Measurements from ENCODE around the gene TBC1D10A.
"Not testable (repeated sequence)": the region's sequence is repeated elsewhere in the genome, so short reads cannot be mapped to it uniquely, and the experiment has no call there.

Gene TBC1D10A

GRCh38 chr22:30347255-30347892, 20.6 kb upstream of the TBC1D10A start:
- no peak for DNase-seq (ENCODE audit: low read depth in 3 of 3)

DNA sequence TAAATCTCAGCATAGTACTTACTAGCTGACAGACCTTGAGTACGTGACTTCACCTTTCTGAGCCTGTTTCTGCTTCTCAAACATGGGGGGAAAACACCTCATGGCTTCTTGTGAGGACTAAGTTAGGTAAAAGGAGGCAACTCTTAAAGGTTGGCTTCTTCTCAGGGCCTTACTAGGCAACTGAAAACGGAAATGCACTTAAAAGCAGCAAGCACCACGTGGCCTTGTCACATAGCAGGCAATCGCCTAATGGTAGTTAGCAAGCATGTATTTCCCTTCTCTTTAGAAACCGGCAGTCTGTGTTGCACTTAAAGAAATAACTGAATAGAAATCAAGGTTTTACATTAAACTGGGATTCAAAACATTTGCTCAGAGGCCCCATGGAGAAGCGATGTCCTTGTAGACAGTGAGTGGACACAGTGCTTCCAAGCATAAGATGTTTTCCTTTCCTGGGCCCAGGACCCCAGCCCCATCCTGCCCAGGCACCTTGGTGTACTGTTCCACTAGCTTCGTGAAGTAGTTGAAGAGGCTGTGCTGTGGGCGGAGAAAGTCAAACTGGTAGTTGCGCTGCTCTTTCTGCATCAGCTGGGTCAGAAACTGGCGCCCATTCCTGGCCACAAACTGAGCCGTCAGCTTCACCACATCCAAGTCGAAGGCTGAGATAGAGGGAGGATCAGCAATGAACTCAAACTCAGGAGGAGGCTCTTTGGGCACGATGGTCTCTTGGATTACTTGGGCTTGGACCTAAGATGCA, 17.9 kb upstream of the TBC1D10A start:
- DNase-seq (ENCODE audit: low read depth in 3 of 3): no peak

- no peak for DNase-seq (ENCODE audit: low read depth in 3 of 3)
Measured at GRCh38 chr22:30340911-30341685, 14.4 kb upstream of the TBC1D10A start.

DNA sequence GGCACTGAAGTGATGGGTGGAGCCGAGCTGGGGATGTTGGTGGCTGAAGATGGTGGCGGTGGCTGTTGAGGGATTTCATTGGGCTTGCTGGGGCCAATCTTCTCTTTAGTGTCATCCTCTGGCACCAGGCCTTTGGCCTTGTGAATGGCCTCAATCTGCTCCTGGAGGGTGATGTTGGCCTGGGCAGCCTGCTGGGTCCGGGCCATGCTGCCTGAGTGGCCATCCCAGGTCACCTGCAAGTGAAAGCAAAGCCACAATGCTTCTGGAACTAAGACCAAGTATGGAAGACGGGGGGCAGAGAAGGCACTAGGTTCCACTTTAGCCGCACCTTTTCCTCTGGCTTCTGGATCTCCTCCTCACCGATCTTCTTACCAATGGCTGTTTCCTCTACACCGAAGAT, 12.1 kb upstream of the TBC1D10A start:
- no peak for DNase-seq (ENCODE audit: low read depth in 3 of 3)

- DNase-seq (ENCODE audit: low read depth in 3 of 3): not testable (repeated sequence)
Measured at GRCh38 chr22:30338341-30338740, 11.6 kb upstream of the TBC1D10A start.

DNA sequence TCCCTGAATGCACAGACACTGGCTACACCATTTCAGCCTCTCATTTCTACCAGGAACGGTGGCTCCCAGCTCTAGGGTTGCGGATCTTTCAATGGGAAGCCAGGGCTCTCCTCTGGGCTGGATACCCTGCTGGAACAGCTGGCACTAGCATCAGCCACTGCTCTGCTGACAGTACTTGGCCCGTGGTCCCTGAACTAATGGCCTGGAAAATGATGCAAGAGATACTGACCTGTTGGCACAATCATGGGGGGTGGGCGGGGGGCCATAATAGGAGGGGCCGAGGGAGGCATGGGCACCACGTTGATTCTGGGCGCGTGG, 10.7 kb upstream of the TBC1D10A start:
- no peak for DNase-seq (ENCODE audit: low read depth in 3 of 3)

- no peak for DNase-seq (ENCODE audit: low read depth in 3 of 3)
Measured at GRCh38 chr22:30336752-30337460, 10.2 kb upstream of the TBC1D10A start.

- DNase-seq (ENCODE audit: low read depth in 3 of 3): no peak
Measured at GRCh38 chr22:30335236-30335635, 8.5 kb upstream of the TBC1D10A start.

DNA sequence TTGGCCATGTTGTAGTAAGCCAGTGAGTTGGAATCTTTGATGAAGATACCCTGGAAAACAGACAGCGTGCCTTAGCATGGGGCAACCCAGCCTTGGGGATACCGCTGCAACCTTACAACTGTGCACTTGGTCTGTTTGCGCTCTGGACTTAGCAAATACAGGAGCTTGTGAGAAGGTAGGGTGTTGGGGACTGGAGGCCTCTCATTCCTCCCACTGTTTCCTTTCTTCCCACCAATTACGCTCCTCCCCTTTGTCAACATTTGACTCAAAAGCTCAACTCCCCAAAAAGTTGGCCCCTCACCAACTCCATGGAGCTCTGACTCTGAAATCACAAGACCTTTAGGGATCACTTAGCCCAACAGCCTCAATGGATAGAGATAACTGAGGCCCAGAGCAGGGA, 7.9 kb upstream of the TBC1D10A start:
- no peak for DNase-seq (ENCODE audit: low read depth in 3 of 3)

DNA sequence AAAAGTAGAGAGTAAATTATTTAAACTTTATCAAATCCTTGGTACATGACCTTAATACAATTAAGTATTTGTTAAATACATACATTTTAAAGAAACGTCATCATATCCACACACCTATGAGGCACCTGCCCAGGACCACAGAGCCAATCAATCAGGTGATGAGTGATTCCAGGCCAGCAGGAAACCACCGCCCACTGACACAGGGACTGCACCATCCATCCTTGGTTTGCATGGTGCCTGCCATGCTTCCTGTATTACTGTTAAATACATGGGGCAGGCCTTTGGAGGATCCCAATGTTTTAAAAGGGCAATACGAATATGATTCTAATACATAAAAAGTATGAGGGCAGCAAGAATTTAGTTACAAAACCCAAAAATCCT, 7.0 kb upstream of the TBC1D10A start:
- no peak for DNase-seq (ENCODE audit: low read depth in 3 of 3)

DNA sequence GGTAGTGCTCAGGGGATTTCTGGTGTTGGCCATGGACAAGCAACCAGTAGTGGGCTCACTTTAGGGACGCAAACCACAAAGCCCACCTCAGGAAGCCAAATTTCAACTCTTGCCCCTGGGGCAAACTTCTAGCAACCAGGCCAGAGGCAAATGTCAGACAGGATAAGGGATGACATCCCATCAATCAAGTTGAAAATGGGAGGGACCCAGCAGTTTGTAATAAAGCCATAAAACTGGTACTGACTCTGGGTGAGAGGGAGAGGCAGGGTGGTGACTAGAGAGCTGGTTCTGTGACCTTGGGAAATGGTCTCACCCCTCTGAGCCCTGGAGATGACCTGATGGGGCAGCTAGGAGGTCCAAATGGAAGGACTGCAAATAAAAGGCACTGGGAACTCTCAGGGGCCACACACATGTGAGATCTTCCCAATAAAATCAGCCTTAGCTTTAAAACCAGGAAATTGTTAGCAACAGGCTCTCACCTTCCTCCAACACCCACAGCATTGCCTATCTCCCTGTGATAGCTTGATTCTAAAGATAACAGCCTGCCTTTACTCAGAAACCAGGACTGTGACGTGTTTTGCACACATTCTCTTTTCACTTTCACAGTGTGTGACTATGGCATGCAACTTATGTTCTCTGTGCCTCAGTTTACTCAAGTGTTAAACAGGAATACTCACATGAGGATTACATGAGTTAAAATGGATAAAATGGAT, 6.4 kb upstream of the TBC1D10A start:
- DNase-seq (ENCODE audit: low read depth in 3 of 3): no peak

GRCh38 chr22:30332551-30332950, 5.8 kb upstream of the TBC1D10A start:
- DNase-seq (ENCODE audit: low read depth in 3 of 3): no peak

DNA sequence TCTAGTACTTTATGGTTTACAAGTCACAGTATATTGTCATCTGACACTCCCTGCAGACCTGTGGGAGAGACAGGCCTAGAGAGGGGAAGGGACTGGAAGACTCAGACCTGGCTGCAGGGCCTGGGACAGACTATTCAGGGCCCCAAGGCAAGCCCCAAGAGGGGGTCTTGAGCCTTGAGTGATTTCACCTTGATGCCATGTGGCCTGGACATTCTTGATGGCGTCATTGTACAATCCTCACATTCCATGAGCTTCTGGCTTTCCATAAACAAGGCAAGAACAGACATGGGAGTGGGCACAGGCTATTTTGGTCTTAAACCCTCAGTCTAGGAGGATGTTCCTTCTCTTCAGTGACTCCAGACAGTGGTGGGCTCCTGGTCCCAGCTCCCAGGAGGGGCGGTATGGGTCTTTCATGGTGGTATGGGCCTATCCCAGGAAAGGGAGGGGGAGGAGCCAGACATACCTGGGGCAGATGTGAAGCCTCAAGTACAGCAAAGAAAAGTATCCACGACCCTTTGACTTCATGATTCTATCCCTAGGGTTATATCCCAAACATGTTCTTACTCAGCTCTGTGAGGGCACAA, 1.8 kb upstream of the TBC1D10A start:
- DNase-seq (ENCODE audit: low read depth in 3 of 3): no peak

DNA sequence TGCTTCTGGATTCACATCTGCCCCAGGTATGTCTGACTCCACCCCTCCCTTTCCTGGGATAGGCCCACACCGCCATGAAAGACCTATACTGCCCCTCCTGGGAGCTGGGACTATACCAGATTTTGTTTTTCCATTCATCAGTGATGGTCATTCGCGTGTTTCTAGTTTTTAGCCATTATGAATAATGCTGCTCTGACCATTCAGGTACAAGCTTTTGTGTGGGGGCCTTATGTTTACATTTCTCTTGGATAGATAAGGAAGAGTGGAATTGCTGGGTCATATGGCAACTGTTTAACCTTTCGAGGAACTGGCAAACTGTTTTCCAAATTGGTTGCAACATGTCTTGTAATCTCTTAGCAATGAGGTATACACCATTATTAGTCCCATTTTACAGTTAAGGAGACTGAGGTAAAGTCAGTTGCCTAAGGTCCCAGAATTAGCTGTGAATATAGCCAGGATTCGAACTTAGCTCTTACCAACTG, 1.2 kb upstream of the TBC1D10A start:
- DNase-seq (ENCODE audit: low read depth in 3 of 3): no peak

- peak in 1 of 3 experiments; percentile 21 for DNase-seq (ENCODE audit: low read depth in 3 of 3)
Measured at GRCh38 chr22:30326255-30326705, 461 bp downstream of the TBC1D10A start.

DNA sequence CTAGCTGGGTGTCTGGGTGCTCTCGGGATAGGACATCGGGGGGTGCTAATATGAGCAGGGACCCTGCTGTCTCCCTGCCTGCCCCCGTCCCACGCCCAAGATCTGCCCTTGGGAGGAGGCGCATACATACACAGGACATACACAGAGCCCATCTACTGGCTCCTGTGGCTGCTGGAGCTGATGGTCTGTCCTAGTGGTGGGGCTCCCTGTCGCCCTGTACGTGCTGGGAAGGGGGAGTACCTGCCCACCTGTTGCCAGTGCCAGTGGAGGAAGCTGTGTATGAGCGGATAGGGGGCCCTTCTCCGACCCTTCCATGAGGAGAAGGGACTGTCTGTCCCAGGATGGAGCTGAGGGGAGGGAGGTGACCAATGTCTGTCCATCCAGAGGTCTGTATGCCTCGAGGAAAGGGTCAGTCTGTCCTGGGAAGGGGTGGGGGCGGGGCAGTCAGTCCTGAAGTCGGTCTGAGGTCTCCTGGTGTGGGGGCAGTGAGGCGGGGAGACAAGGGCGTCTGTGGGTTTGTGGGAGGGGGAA, 952 bp downstream of the TBC1D10A start:
- DNase-seq (ENCODE audit: low read depth in 3 of 3): no peak

- no peak for DNase-seq (ENCODE audit: low read depth in 3 of 3)
Measured at GRCh38 chr22:30325065-30325720, 1.5 kb downstream of the TBC1D10A start.

DNA sequence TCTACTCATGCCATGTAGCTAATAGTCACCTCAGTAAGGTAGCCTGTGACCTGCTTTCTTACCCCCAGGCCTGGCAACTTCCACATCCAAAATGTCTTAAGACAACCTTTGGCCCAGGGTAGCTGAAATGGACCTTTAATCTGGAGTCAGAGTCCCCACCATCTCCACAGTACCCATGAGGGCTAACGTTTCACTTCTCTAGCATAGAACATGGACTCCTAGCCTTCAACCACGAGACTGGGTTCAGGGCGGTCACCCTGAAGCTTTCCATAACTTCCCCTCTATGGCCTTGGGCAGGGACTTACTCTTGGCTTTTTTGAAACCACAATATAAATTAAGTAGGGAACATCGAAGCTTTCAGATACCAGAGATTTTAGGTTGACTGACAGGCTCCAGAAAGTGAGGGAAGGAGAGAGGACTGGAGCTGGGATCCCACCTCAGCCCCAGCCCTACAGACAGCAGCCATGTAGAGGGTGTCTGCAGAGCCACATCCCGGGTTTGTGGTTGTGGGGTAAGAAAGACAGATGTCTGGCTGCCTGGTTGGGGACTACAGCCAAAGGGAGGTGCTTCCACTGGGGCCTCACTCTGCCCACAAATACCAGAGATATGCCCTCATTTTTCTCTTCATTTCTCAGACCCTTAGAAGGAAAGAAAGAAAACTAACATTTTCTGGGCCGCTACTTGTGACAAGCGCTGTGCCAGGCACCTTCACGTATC, 2.6 kb downstream of the TBC1D10A start:
- DNase-seq (ENCODE audit: low read depth in 3 of 3): no peak

DNA sequence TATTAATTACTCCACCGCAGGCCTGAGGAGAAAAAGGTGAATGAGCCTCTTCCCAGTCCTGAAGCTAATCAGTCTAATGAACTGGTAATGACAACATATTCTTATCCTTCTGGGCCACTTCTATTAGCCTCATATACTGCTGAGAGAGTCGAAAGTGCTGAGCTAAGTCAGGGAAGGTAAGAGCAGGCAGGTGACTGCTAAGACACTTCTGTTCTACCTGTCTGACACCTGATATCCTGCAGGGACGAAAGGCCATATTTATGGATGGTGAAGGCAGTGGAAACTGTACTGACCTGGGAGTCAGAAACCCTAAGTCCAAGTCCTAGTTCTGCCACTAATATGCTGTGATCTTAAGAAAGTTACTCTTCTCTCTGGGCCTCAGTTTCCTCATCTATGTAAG, 3.5 kb downstream of the TBC1D10A start:
- DNase-seq (ENCODE audit: low read depth in 3 of 3): no peak

DNA sequence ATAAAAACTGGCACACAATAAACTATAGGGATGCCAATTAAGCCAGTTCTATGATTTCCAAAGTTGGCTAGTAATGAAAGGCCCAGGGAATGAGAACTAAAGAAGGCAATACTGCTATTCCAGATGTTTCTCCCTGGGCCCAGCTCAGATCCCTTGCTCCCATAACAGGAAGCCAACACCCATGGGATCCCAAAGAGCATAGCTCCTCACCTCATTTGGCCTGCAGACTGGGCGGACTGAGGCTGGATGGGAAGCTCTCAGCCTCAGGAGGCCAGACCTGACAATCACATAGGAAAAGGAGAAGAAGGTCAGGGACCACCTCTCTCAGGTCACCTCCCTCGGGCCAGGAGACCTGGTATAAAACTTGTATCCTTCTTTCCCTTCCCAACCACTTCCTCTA, 5.3 kb downstream of the TBC1D10A start:
- DNase-seq (ENCODE audit: low read depth in 3 of 3): no peak
